ENCODE measurements around the gene NABP1. TPM values are rescaled to one million over a fixed set of nuclear protein-coding genes. Genes with fewer than 3 reads are reported as not detected.

Gene NABP1
- total RNA-seq, 1 experiment from 2014 or later = 46.5 TPM

- Histone ChIP-seq H4K20me1 (ENCODE audit: insufficient read depth) (no peaks in the 10 kb centered on the region), H2AFZ (no peak overlapping the region), H3K4me1 (replicated peaks; ENCODE audit: insufficient read depth) (0 out of 2 replicates have a peak, but pooled peaks cover 7% of the 10 kb centered on the region), H3K27me3 (ENCODE audit: insufficient read depth, low read depth) (no peaks in the 10 kb centered on the region), H3F3A (ENCODE audit: insufficient read depth, low read depth) (no peaks in the 10 kb centered on the region), H3K9me2 (ENCODE audit: insufficient read depth) (no peaks in the 10 kb centered on the region; the same call in 1 of the 2 replicates), H3K27ac (no peak overlapping the region), H3K4me3 (no peak overlapping the region), H3K36me3 (ENCODE audit: low read depth) (no peaks in the 10 kb centered on the region), H3K79me2 (ENCODE audit: low read depth) (no peaks in the 10 kb centered on the region), H3K4me2 (no peak overlapping the region), H3K9me3 (ENCODE audit: insufficient read depth, low read depth) (no peaks in the 10 kb centered on the region; the same call in 1 of the 2 replicates)
- DNase-seq = no peak
- no TSS peak for BruUV-seq (replicated peaks)
- intact Hi-C loops (cut with micrococcal nuclease; ENCODE audit: unreplicated experiment) = no loop called here
- CTCF ChIA-PET = no interaction called here
- POLR2A ChIA-PET (ENCODE audit: unreplicated experiment) = no interaction called here
- no peak for TF ChIP-seq CTCF (conservative IDR thresholded peaks at IDR 0.05)
- TF ChIP-seq EZH2 (IDR thresholded peaks at IDR 0.05; ENCODE audit: low read depth) = no peak
Observed at GRCh38 chr2:191659198-191659597, 18.7 kb upstream of the NABP1 start.

- Histone ChIP-seq H3F3A (ENCODE audit: insufficient read depth, low read depth) (no peaks in the 10 kb centered on the region), H3K27ac (no peak overlapping the region), H4K20me1 (ENCODE audit: insufficient read depth) (no peaks in the 10 kb centered on the region), H3K79me2 (ENCODE audit: low read depth) (no peaks in the 10 kb centered on the region), H3K4me3 (no peak overlapping the region), H3K4me1 (replicated peaks; ENCODE audit: insufficient read depth) (0 out of 2 replicates have a peak, but pooled peaks cover 7% of the 10 kb centered on the region), H3K9me3 (ENCODE audit: insufficient read depth, low read depth) (no peaks in the 10 kb centered on the region; the same call in 1 of the 2 replicates), H3K9me2 (ENCODE audit: insufficient read depth) (no peaks in the 10 kb centered on the region; the same call in 1 of the 2 replicates), H3K36me3 (ENCODE audit: low read depth) (no peaks in the 10 kb centered on the region), H2AFZ (no peak overlapping the region), H3K4me2 (no peak overlapping the region), H3K27me3 (ENCODE audit: insufficient read depth, low read depth) (no peaks in the 10 kb centered on the region)
- no peak for DNase-seq
- intact Hi-C loops (cut with micrococcal nuclease; ENCODE audit: unreplicated experiment) = no loop called here
- CTCF ChIA-PET = no interaction called here
- POLR2A ChIA-PET (ENCODE audit: unreplicated experiment) = no interaction called here
- TF ChIP-seq EZH2 (IDR thresholded peaks at IDR 0.05; ENCODE audit: low read depth) = no peak
- TF ChIP-seq CTCF (conservative IDR thresholded peaks at IDR 0.05) = no peak
- no TSS peak for BruUV-seq (replicated peaks)
Observed at GRCh38 chr2:191660575-191660974, 17.4 kb upstream of the NABP1 start.

GRCh38 chr2:191661097-191661924 is 16.6 kb upstream of the NABP1 start:
- POLR2A ChIA-PET (ENCODE audit: unreplicated experiment) = no interaction called here
- intact Hi-C loops (cut with micrococcal nuclease; ENCODE audit: unreplicated experiment) = no loop called here

More at GRCh38 chr2:191661097-191661924, 16.6 kb upstream of the NABP1 start:
- H3K4me1 ChIP-seq (replicated peaks; ENCODE audit: insufficient read depth) = 0 out of 2 replicates have a peak, but pooled peaks cover under 1% of the 10 kb centered on the region
- no peak overlapping the region for H3K4me3 ChIP-seq
- H3K79me2 ChIP-seq (ENCODE audit: low read depth) = no peaks in the 10 kb centered on the region
- no peak overlapping the region for H3K4me2 ChIP-seq
- H2AFZ ChIP-seq = no peak overlapping the region
- no TSS peak for BruUV-seq (replicated peaks)
- no peak for DNase-seq
- no peaks in the 10 kb centered on the region for H3K27me3 ChIP-seq (ENCODE audit: insufficient read depth, low read depth)
- no peaks in the 10 kb centered on the region for H3K36me3 ChIP-seq (ENCODE audit: low read depth)
- H3F3A ChIP-seq (ENCODE audit: insufficient read depth, low read depth) = no peaks in the 10 kb centered on the region
- CTCF ChIA-PET = no interaction called here
- no peak overlapping the region for H3K27ac ChIP-seq
- H4K20me1 ChIP-seq (ENCODE audit: insufficient read depth) = no peaks in the 10 kb centered on the region
- TF ChIP-seq EZH2 (IDR thresholded peaks at IDR 0.05; ENCODE audit: low read depth) = no peak
- TF ChIP-seq CTCF (conservative IDR thresholded peaks at IDR 0.05) = no peak
- no peaks in the 10 kb centered on the region; the same call in 1 of the 2 replicates for H3K9me2 ChIP-seq (ENCODE audit: insufficient read depth)
- H3K9me3 ChIP-seq (ENCODE audit: insufficient read depth, low read depth) = no peaks in the 10 kb centered on the region; the same call in 1 of the 2 replicates
